Measurements from ENCODE around the gene PCDHGB1.
"Not testable (repeated sequence)": the region's sequence is repeated elsewhere in the genome, so short reads cannot be mapped to it uniquely, and the experiment has no call there.

DNA sequence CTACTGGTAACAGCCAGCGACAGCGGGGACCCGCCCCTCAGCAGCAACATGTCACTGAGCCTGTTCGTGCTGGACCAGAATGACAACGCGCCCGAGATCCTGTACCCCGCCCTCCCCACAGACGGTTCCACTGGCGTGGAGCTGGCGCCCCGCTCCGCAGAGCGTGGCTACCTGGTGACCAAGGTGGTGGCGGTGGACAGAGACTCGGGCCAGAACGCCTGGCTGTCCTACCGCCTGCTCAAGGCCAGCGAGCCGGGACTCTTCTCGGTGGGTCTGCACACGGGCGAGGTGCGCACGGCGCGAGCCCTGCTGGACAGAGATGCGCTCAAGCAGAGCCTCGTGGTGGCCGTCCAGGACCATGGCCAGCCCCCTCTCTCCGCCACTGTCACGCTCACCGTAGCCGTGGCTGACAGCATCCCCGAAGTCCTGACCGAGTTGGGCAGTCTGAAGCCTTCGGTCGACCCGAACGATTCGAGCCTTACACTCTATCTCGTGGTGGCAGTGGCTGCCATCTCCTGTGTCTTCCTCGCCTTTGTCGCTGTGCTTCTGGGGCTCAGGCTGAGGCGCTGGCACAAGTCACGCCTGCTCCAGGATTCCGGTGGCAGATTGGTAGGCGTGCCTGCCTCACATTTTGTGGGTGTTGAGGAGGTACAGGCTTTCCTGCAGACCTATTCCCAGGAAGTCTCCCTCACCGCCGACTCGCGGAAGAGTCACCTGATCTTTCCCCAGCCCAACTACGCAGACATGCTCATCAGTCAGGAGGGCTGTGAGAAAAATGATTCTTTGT, 44.7 kb downstream of the PCDHGB1 start:
- TF ChIP-seq, protein P1, sequence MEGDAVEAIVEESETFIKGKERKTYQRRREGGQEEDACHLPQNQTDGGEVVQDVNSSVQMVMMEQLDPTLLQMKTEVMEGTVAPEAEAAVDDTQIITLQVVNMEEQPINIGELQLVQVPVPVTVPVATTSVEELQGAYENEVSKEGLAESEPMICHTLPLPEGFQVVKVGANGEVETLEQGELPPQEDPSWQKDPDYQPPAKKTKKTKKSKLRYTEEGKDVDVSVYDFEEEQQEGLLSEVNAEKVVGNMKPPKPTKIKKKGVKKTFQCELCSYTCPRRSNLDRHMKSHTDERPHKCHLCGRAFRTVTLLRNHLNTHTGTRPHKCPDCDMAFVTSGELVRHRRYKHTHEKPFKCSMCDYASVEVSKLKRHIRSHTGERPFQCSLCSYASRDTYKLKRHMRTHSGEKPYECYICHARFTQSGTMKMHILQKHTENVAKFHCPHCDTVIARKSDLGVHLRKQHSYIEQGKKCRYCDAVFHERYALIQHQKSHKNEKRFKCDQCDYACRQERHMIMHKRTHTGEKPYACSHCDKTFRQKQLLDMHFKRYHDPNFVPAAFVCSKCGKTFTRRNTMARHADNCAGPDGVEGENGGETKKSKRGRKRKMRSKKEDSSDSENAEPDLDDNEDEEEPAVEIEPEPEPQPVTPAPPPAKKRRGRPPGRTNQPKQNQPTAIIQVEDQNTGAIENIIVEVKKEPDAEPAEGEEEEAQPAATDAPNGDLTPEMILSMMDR (IDR thresholded peaks at IDR 0.05): not testable (repeated sequence)
- not testable (repeated sequence) for TF ChIP-seq POLR2A, POLR2AphosphoS5 (IDR thresholded peaks at IDR 0.05)

Measured in breast epithelium (tissue), 3 donors.